Activated naive CD4-positive, alpha-beta T cell treated with Interleukin-2 at 50 U/mL for 16 hours (primary cell): ENCODE results near the gene SAXO1.
"Not testable (repeated sequence)": the region's sequence is repeated elsewhere in the genome, so short reads cannot be mapped to it uniquely, and the experiment has no call there.

ENCODE experiments used
- DNase-seq: peaks from one replicate; pipeline ENCODE4 v3.0.0-alpha.2; 2020

Gene SAXO1, protein sequence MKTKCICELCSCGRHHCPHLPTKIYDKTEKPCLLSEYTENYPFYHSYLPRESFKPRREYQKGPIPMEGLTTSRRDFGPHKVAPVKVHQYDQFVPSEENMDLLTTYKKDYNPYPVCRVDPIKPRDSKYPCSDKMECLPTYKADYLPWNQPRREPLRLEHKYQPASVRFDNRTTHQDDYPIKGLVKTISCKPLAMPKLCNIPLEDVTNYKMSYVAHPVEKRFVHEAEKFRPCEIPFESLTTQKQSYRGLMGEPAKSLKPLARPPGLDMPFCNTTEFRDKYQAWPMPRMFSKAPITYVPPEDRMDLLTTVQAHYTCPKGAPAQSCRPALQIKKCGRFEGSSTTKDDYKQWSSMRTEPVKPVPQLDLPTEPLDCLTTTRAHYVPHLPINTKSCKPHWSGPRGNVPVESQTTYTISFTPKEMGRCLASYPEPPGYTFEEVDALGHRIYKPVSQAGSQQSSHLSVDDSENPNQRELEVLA

DNA sequence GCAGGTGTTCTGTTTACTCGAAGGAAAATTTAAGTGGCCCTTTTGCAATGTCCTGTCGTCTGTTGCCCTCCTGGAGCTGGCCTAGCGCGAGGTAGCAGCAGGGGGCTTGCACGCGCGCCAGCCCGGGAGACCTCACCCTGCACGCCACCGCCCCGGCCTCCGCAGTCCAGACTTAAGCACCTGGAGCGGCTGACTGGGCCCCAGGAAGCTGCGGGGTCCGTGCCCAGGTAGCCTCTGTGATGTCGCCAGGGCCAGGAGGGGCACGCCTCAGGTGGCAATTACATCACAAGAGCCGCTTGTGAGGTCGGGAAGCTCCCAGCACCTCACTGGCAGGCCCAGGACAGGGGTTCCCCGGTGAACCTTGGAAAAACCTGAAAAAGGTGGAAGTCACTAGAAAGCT is at the start of gene SAXO1:
SAXO1 (minus strand) TSS at position 195 of the 400 bp plus-strand sequence. CDS start 301 bp downstream, outside the sequence.
- DNase-seq, result no peak

DNA sequence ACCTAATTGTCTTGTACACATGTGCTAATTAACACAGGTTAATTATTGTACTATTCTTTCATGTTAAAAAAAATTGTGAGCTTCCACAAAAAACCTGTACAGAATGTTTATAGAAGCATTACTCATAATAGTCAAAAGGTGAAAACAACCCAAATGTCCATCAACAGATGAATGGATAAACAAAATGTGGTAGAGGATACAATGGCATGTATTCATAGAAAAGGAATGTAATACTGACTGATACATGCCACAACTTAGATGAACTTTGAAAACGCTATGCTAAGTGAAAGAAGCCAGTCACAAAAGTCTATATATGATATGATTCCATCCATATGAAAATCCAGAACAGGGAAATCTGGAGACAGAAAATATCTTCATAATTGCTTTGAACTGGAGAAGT is 41.8 kb upstream of the SAXO1 start:
- DNase-seq, result no peak

DNA sequence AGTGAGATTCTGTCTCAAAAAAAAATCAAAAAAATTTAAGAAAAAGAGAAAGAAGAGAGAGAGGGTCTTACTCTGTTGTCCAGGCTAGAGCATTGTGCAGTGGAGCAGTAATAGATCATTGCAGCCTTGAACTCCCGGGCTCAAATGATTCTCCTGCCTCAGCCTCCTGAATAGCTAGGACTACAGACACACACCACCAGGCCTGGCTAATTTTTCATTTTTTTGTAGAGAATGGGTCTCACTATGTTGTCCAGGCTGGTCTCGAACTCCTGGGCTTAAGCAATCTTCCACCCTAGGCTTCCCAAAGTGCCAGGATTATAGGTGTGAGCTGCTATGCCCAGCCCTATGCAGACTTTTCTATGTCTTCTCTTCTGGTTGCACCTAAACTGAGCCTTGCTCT is 41.2 kb upstream of the SAXO1 start:
- no peak for DNase-seq

DNA sequence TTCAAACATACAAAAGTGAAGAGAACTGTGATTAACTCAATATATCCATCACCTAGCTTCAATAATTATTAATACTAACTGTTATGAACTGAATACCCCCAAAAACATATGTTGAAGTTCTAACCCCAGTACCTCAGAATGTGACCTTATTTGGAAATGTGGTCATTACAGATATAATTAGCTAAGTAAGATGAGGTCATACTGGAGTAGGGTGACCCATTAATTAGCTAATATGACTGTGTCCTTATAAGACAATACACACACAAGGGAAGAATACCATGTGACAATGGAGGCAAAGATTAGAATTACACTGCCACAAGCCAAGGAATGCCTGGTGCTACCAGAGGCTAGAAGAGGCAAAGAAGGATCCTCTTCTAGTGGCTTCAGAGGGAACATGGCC is 24.0 kb upstream of the SAXO1 start:
- no peak for DNase-seq

DNA sequence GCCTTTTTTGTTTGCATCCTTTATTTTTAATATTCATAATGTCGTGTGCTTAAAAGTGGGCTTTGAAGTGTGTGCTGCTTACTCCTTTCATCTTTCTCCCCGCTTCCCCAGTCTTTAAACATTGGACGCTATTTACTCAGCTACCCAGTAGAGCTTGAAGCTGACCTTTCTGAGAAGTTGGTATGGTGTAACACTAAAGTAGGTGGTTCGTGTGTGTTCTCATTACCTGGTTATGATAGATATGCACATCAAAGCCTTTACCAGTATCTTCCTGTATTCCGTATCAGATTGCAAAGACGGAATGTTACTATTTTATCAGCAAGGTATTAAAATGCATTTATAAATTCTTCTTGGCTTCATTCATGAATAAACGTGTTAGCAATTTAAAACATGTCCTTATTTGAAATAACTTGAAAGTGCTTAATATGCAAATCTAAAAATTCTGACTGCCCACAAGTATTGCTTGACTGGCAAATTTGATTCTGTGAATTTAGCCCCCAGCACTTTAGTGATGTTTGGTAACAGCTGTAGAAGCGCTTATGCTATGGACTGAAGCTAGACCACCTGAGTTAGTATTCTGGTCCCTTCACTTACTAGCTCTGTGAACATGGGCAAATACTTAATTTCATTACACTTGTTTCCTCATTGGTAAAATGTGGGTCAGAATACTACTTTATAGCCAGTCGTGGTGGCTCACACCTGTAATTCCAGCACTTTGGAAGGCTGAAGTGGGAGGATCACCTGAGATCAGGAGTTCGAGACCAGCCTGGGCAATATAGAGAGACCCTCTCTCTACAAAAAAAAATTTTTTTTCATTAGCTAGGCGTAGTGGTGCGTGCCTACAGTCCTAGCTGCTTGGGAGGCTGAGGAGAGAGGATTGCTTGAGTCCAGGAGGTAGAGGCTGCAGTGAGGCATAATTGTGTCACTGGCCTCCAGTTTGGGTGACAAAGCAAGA is 17.9 kb upstream of the SAXO1 start:
- DNase-seq, result no peak

DNA sequence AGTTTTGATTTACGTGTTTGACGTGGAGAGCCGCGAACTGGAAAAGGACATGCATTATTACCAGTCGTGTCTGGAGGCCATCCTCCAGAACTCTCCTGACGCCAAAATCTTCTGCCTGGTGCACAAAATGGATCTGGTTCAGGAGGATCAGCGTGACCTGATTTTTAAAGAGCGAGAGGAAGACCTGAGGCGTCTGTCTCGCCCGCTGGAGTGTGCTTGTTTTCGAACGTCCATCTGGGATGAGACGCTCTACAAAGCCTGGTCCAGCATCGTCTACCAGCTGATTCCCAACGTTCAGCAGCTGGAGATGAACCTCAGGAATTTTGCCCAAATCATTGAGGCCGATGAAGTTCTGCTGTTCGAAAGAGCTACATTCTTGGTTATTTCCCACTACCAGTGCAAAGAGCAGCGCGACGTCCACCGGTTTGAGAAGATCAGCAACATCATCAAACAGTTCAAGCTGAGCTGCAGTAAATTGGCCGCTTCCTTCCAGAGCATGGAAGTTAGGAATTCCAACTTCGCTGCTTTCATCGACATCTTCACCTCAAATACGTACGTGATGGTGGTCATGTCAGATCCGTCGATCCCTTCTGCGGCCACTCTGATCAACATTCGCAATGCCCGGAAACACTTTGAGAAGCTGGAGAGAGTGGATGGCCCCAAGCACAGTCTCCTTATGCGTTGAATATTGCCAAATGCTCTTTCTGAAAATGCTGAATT is 17.1 kb upstream of the SAXO1 start:
- peak; percentile 3 for DNase-seq

DNA sequence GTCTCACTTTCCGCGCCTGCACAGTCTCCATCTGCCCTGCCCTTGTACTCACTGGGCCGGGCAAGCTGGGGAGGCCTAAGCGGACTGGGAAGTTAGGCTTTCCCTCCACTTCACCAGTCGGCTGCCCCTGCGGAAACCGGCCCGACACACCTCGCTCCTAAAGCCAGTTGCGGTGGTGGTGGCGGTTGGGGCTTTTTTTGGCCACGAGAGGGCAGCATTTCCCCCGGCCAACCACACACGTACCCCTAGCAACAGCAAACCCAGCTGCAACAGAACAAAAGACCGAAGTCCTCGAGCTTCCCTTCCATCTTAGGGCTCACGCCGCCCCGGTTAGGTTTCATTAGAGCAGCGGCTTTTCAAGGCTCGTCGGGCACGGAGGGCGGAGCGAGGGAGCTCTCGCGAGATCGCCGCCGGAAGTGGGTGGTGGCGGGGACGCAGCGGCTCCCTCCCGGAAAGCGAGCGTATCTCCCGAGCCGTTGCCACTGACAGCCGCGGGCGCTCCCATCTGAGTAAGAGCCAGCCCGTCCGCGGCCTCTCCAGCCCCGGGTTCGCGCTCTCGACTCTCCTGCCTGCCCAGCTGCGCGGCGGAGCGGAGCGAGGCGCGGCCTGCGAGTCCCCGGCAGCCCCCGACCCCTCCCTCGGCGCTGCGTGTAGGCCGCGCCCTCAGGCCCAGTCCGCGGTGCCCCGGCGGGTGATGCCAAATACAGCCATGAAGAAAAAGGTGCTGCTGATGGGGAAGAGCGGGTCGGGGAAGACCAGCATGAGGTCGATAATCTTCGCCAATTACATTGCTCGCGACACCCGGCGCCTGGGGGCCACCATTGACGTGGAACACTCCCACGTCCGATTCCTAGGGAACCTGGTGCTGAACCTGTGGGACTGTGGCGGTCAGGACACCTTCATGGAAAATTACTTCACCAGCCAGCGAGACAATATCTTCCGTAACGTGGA is 16.2 kb upstream of the SAXO1 start, which contains the start of gene RRAGA:
RRAGA (plus strand) TSS at position 462 of the 951 bp plus-strand sequence; CDS start at position 695, 233 bp downstream.
- DNase-seq, result peak; percentile 96

DNA sequence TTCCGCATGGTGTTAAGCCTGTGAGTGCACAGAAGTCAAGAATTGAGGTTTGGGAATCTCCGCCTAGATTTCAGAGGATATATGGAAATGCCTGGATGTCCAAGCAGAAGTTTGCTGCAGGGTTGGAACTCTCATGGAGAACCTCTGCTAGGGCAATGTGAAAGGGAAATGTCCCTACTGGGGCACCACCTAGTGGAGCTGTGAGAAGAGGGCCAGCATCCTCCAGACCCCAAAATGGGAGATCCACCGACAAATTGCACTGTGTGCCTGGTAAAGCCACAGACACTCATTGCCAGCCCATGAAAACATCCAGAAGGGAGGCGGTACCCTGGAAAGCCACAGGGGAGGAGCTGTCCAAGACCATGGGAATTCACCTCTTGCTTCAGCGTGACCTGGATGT is 3.6 kb upstream of the SAXO1 start:
- DNase-seq, result no peak

DNA sequence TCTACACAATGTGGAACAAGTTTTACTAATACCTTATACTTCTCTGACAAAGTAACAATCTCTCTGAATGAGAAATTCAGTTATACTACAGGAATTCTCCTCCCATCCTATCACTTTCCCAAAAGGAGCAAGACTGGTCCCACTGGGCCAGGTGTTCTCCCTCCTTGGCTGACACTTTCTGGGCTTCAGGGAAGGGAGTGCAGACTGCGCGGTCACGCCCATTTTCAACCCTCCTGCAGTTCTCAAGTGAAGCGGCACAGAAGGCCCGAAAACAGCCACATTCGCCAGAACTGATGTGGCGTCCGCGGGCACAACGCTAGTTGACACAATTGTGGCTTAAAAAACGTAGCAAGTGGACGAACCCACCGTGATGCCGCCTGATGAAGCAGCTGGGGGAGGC is 603 bp downstream of the SAXO1 start:
- no peak for DNase-seq

DNA sequence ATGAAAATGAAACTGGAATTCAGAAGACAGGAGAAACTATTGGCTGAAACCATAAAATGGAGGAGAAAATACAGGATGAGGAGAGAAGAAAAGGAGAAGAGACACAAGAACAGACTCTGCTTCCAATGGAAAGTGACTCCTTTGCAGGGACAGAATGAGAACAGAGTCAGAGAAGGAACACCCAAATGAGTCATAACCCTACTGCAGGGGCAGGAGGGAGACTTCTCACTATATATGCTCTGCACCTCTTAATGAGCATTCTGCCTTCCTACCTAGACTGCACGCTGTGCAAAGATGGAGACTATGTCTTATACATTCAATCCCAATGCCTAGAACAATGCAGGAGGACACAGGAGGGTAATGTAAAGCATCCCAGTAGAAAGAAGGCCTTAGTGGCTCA is 2.1 kb downstream of the SAXO1 start:
- DNase-seq, result no peak

DNA sequence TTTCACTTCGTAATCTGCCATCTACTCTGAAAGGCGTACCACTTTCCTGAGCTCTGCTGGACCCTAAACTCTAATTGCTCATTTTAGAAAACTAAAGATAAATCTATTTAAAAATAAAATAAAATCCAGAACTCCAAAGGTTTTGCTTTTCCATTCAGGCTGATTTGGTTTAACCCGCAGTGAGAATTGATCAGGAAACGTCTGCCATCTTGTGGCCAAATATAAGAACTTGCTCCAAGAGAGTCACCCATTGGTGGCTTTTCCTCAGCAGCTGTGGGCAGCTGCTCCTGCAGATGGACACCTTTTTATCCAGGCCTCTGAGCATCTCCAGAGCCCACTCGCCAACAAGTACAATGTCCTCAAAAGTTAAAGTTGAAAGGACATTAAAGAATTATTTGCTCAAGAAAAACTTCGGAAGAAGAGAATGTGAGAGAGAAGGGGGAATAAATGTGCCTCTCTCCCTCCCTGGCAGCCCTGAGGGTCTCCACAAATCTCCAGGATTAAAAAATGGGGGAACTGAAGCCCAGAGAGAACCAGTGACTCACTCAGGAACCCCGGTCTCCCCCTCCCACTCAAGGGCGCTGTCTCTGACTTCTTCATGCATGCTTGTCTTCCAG is 4.1 kb downstream of the SAXO1 start:
- DNase-seq, result no peak

DNA sequence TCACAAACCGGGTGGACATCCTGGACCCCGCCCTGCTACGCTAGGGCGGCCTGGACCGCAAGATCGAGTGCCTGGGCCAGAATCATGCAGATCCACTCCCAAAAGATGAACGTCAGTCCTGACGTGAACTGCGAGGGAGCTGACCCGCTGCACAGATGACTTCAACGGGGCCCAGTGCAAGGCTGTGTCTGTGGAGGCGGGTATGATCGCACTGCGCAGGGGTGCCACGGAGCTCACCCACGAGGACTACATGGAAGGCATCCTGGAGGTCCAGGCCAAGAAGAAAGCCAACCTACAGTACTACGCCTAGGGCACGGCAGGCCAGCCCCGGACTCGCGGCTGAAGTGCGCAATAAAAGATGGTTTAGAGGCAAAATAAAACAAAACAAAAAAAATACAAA is 5.2 kb downstream of the SAXO1 start:
- DNase-seq, result no peak

DNA sequence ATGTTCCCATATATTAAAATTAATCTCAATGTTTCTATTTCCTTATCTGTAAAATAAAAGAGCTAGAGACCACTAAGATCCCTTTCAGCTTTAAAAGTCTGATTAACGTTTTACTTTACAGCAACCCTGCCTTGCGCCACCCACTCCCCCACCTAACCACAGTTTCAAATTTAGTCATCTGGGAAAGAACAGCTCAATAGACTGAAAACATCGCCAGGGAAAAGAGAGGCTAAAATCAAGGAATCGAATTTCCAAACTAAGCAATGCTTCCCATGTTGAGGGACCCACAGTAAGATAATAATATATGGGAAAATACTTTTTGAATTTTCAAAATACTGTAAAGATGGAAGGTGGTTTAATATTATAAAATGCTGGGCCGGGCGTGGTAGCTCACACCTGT is 6.6 kb downstream of the SAXO1 start:
- DNase-seq, result no peak

DNA sequence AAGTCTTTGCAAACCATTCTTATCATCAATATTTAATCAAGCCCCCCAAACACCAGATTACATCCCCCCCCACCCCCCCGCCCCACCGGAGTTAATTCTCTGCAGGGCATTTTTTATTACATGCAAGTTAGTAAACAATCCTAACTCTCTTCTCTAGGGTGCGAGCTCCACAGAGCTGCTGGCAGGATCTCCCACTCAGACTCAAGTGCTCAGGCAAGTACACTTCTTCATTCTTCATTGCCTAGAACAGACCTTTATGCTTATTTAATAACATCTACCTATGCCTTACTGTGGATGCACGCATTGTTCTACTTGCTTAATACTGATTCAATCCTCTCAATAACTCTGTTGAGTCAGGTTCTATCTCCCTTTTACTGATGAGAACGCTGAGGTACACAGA is 9.9 kb downstream of the SAXO1 start:
- DNase-seq, result no peak

DNA sequence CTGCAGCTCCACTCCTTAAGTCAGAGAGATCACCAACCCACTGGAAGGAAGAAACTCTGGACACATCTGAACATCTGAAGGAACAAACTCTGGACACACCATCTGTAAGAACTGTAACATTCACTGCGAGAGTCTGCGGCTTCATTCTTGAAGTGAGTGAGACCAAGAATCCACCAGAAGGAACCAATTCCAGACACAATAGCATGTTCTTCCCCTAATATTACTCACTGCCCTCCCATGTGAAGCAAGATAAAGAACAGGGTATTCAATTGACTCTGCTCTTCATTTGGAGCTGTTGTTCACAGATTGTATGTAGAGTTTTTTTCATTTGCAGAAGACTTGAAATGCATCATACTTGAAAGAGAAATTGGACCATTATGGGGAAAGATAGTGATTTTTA is 10.8 kb downstream of the SAXO1 start:
- no peak for DNase-seq

DNA sequence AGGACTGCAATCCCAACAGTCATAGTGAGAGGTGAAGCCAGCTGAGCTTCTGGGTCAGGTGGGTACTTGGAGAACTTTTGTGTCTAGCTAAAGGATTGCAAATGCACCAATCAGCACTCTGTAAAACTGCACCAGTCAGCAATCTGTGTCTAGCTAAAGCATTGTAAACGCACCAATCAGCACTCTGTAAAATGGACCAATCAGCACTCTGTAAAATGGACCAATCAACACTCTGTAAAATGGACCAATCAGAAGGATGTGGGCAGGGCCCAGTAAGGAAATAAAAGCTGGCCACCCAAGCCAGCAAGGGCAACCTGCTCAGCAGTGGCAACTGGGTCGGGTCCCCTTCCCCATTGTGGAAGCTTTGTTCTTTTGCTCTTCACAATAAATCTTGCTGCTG is 11.4 kb downstream of the SAXO1 start:
- not testable (repeated sequence) for DNase-seq

DNA sequence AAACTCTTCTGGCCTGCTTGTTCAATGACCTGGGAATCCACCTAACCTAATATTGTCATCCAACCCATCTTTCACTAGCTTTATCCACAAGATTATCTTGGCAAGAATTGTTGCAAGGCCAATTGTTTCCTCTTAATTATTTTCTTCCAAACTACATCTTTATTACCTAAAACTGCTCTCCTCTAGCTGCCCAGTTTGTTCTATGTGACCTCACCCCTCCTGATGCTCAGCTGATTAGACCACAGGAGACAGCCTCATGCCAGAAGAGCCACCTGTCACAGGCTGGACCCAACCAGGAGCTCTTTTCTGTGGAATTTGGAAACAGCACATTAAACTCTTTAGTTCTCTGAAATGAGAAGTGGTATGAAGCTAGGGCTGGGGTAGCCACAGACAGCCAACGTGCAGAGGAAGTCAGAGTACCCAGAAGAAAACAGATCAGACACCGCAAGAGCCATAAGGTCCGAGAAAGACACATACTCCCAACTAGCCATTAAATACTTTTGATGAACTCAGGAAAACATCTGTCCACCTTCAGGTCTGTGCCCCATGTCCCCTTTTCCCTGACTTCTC is 12.0 kb downstream of the SAXO1 start:
- DNase-seq, result no peak

DNA sequence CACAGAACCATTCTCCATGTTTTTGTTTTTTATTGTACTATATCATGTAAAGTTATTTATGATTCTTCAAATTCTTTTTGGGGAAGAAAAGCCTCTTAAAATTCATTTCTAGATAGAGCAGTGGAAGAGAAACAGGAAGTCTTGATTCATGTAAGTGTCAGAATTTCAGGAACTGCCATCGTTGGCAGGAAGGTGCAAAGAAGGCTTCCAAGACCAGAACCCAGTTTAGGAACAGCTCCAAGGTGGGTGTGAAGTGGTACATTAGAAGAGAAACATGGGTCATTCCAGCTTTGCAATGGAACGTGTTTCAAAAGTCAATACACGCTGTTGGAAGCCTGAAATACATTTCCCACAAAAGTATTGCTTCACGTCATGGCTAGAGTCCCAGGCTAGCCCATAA is 14.8 kb downstream of the SAXO1 start:
- no peak for DNase-seq

DNA sequence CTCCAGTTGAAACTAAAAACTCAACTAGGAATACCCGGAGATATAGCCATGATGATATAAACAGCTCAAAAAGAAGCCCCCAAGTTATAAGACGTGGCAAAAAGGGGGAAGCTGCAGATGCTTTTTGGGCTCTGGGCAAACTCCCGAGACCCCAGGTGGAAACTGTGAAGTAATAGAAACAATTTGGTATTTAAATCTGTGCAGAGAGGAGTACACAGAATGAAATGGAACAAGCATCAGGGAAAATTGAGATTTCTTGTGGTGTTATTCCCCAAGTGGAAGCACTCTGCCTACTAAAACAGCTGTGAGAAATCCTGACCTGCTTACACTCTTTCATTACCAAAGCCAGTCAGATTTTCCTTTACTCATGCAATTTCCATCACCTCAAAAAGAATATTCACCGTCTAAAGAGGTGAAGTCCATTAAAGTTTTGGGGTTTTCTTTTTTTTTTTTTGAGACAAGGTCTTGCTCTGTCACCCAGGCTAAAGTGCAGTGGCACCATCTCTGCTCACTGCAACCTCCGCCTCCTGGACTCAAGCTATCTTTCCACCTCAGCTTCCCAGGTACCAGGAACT is 23.5 kb downstream of the SAXO1 start:
- no peak for DNase-seq

DNA sequence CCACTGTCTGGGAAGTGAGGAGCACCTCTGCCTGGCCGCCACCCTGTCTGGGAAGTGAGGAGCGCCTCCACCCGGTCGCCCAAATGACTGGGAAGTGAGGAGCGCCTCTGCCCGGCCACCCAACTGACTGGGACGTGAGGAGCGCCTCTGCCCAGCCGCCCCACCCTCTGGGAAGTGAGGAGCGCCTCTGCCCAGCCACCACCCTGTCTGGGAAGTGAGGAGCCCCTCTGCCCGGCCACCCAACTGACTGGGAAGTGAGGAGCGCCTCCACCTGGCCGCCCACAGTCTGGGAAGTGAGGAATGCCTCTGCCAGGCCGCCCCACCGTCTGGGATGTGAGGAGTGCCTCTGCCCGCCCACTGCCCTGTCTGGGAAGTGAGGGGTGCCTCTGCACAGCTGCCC is 32.9 kb downstream of the SAXO1 start:
- no peak for DNase-seq
